OCI-LY3 (cell line): Measurements from ENCODE around the gene RGS6.

Source experiments
- CTCF ChIP-seq: fragments of 200-600, 300-600 bp; sonication (generic); IDR thresholded peaks from 2 replicates; pipeline ENCODE4 v1.5.1; 2014; ENCODE audit warnings: antibody characterized with exemption, low read length, low read depth
- EZH2phosphoT487 ChIP-seq: fragments of 200-600 bp; shearing (Covaris generic); IDR thresholded peaks from 2 replicates; pipeline ENCODE4 v1.6.1; 2018; ENCODE audit warnings: antibody characterized with exemption, mixed run types, low read depth

GRCh38 chr14:72432748-72433147, 500.5 kb downstream of the RGS6 start:
- TF ChIP-seq CTCF: no peak
- TF ChIP-seq EZH2phosphoT487: no peak
